GM18508 (cell line): Measurements from ENCODE around the gene PSEN1.

Experiments used
- ATAC-seq: cut with Tn5 transposase; IDR thresholded peaks from one replicate; pipeline ENCODE4 v1.9.1; 2021; ENCODE audit warnings: moderate number of reproducible peaks; ENCODE audit not compliant: insufficient read depth, unreplicated experiment

Gene PSEN1

DNA sequence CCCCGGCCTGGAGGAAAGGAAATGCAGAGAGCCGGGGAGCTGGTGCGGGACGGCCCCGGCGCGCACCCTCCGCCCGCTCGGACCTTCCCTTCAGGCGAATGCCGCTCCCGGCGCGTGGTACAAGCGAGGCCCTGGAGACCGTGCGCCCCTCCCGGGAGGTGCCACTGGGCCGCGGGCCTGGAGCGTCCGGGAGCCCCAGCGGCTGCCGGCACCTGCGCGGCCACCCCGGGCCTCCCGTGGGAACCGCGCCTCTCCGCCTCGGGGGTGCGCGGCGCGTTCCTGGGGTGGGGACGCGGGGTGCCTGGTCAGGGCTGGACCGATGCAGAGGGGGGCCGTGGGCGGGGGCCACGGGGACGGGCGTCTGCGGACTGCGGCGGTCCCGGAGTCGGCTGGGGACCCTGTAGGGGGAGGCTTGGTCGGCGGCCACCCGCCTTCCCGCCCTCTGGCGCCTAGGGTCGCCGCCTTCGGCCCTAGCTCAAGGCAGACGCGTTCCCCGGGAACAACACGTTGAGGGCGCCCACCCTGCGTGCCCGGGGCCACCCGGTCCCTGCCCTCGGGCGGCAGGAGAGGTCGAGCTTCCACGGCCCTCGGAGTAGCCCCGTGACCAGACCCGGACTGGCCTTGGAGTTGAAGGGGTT is 101.6 kb downstream of the PSEN1 start:
- ATAC-seq: no peak

DNA sequence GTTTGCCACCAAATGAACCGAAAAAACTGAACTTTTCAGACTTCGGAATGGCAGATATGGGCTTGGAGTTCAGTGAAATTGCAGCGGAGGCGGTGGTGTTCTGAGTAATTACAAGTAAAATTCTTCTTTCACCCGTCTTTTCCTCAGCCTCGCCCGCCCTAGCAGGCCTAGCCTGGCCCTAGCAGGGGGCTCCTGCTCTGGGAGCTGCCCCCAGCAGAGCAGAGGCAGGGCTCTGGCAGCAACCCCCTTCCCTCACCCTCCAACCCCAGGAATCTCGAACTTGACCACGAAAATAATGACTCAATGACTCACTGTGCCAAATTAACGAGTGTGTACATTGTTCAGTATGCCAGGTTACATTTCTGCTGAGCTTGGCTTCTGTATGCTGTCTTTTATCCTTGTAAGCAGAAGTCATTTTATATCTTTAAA is 102.1 kb downstream of the PSEN1 start:
- ATAC-seq: no peak

DNA sequence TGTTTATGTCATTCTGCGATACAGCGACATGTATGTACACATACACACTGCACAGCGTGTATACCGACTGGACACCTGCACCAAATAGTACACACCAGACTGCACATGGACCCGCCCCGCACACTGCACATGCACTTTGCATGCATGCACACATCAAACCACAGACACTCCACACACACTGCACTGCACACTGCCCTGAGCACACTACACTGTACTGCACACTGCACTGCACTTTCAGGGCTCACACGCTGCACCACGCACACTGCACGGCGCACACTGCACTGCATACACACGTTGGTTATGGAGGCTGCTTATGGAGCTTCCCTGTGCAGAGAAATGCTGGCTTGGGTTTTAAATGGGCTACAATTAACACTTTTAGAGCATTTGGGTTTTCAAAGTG is 102.6 kb downstream of the PSEN1 start:
- no peak for ATAC-seq

DNA sequence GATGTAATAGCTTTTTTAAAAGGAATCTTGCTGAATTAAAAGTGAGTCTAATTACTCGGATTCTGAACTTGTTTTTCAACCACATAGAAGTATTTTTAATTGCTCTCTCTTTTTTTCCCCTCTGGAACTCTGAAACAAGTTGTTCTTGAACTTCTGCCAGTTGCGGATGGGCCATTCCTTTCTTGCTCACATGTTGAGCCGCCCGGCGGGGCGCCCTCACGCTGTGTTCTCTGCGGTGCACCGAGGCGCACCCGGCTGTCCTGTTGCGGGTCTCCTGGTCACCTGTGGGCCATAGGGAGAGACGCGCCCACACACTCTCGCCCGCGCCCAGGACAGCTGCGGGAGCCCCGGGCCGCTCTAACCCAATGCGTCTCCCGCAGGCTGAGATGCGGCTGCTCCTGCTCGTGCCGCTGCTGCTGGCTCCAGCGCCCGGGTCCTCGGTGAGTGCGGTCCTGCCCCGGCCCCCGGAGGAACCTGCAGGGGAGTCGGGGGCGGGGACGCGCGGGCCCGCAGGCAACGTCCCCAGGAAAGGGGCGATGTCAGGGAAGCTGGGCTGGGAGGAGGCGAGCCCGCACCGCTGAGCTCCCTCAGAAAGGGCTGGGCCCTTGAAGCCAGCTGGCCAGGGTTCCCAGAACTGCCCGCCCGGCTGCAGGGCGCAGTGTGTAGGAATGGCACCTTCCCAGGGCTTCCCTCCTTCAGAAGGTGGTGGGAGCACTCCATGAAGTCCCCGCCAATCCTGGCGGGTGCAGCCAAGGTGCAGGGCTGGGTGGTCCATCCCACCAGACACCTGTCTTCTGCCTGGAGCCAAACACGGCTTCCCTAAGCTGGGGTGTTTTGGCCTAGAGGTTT is 103.3 kb downstream of the PSEN1 start:
- no peak for ATAC-seq

DNA sequence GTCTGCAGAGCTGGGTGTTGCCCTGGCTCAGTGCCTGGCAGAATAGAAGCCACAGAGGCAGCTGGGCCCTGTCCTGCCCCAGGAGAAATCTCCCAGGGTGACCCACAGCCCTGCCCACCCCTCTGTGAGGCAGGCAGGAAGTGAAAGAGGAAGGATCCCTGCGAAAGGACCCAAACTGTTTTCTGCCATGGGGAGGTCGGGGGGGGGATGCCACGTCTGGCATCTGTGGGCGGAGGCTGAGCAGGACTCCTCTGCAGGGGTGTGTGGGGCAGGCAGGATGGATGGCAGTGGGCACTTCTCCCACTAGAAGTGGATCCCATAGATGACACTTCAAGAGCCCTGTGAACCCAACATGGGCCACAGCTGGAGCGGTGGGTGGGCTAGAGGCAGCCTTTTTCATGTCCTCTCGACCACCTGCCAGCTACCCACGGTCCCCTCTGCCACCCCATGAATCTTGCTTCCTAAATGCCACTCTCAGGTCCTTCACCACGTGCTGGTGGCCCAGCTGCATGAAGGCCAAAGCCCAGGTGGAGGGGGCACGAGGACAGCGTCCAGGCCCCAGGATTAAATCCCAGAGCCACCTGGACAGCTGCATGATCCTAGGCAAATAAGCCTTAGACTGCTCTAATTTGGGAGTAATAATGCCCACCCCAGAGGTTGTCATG is 104.6 kb downstream of the PSEN1 start:
- no peak for ATAC-seq

DNA sequence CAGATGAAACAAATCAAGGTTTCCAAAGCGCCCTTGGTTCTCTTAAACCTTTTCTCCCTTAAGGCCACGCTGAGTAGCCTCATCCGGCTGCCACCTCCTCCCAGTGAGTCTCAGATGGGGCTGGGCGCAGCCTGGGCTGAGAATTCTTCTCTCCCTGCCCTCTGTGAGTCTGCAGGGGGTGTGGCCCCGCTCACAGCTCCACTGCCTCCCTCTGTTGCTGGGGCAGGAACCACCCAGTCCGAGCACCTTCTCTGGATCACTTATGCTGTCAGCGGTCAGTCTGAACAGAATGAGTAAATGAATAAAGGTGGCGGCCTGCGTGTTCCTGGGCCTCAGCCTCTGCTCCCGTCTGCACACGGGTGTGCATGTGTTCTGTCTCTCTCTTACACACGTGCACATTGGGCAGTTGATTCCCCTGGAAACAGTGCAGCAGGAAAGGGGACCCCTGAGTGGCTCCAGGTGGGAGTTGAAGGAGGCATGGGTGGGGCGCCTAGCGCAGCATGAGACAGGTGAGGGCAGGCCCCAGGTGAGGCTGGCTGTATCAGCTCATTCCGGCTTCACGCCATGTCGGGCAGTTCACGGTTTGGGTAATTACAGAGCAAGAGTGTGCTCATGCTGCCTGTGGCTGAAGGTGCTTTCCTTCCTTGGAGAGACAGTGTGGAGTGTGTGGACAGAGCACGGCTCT is 105.3 kb downstream of the PSEN1 start:
- no peak for ATAC-seq

DNA sequence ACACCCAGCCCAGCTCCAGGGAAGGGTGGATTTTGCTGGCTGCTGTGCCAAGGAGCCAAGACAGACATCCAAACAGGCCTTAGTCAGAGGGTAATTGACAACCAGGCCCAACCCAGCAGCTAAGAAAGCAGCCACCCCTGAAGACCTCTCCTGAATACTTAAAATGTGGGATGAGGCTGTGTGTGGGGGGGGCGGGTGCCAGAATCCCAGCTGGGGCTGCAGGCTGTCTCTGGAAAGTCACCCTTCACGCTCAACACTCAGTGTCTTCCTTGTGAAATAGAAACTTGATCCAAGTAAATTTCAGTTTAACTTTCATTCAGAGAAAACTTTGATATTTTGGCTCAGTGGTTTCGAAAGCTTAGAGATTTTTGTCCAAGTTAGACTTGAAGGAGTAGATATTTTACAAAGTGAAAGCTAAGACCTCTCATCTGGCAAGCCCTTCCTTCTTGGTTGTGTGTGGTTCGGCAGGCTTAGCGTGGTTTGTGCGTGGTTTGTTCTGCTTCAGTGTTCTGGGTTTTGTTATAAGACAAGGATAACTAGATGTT is 106.1 kb downstream of the PSEN1 start:
- ATAC-seq: no peak

DNA sequence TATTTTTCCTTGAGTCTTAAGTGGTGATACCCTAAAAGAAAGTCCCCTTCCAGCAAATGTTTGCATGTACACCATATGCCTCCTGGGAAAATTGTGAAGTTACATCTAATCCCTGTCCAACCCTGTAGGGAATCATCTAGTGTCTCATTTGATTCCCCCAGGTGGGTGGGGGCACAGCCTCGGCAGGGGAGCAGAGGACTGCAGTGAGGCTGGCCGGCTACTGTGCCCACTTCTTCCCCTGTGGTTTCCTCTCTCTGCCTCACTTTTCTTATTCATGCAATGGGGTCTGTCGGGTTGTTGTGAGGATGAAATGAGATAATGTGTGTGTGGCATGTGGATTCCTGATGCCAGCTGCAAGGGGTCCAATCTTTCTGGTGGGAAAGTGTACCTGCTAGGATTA is 107.0 kb downstream of the PSEN1 start:
- no peak for ATAC-seq

DNA sequence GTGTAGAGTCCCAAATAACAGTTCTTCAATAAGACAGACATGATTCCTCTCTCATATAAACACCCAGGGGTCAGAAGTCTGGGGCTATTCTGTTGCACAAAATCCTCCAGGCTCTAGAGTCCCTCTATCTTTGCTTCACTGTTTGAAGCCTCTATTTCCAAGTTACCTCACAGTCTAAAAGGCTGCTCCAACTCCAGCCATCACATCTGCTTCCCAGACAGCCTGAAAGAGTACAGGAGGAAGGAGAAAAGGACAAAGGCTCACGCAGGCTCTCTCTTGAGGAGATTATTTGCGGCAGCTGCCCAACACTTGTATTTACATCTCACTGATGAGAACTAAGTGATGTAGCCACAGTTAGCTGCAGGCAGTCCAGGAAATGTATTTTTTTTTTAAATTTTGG is 107.4 kb downstream of the PSEN1 start:
- ATAC-seq: no peak

DNA sequence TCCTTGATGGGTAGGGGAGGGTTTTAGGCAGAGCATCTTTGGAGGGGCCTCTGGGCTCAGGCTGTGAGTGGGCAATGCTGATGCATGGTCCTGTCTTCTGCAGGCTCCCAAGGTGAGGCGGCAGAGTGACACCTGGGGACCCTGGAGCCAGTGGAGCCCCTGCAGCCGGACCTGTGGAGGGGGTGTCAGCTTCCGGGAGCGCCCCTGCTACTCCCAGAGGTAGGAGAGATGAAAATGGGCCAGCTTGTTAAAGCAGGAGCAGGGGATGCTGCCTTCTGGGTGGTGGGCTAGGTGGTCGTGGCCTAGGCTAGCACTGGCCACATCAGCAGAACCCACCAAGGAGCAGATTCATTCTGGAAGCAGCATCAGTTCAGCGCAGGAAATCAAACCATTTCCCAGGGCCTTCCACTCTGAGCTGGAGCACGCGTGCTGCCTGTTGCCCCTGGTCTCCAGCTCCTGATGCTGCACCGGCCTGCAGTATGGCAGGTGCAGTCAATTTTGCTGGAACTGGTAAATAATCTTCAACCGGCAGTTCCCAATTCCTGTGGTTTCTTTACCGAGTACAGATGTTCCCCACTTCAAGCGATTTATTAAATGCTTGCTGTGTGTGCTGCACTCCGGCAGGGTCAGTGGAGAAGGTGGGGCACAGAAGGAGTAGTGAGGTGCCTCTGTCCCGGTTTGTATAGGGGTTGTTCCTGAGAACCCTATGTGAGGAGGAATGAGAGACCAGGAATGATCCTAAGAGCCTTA is 108.4 kb downstream of the PSEN1 start:
- no peak for ATAC-seq

DNA sequence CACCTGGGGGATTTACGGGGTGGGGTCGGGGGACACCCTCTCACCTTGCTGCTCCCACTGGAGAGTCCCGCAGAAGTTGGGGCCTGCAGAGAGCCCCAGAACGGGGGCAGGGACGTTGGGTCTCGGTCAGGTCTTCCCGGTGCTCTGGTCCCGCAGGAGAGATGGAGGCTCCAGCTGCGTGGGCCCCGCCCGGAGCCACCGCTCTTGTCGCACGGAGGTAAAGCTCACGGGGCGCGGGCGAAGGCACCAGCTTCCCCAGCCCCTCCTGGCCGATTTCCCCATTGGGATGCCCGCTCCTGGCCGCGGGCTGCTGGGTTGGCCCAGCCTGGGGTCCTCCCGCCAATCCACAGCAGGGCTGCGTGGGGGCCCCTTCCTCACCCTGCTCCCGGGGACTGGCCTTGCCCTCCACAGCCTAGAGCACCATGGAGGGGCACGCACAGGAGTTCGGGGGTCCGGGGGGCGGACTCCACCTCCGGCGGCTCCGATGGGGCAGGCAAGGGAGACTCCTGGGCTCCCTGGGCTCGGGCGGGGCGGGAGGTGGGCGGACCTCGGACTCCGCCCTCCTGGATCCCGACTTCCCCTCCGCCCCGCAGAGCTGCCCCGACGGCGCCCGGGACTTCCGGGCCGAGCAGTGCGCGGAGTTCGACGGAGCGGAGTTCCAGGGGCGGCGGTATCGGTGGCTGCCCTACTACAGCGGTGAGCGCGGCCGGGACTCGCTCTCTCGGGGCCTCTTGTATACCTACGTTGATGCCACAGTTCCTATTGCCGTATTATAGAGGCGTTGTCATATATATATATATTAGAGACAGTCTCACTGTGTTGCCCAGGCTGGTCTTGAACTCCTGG is 109.4 kb downstream of the PSEN1 start:
- no peak for ATAC-seq

DNA sequence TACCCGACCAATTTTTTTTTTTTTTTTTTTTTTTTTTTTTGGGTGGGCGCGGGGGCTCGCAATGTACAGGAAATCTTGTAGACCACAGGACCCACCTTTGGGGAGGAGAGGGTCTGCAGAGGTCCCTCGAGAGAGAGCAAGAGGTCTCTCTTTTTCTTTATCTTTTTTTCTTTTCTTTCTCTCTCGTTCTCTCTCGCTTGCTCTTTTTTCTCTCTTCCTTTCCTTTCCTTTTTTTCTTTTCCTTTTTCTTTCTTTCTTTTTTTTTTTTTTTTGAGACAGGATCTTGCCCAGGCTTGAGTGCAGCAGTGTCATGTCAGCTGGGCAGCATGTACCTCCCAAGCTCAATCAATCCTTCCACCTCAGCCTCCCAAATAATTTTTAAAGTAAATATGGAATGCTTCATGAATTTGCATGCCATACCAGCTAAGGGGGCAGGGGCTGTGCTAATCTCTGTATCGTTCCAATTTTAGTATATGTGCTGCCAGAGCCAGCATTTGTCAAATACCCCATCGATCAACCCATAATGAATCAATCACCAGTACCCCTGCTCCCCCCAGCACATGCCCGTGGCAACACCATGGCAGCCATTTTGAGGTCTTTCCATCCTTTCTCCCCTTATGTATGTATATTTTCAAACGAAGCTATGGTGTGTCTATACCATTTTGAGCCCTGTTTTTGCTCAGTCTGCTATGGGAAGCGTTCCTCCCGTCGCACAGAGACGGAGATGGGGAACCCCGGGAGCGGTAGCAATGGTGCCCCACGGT is 110.3 kb downstream of the PSEN1 start:
- no peak for ATAC-seq

DNA sequence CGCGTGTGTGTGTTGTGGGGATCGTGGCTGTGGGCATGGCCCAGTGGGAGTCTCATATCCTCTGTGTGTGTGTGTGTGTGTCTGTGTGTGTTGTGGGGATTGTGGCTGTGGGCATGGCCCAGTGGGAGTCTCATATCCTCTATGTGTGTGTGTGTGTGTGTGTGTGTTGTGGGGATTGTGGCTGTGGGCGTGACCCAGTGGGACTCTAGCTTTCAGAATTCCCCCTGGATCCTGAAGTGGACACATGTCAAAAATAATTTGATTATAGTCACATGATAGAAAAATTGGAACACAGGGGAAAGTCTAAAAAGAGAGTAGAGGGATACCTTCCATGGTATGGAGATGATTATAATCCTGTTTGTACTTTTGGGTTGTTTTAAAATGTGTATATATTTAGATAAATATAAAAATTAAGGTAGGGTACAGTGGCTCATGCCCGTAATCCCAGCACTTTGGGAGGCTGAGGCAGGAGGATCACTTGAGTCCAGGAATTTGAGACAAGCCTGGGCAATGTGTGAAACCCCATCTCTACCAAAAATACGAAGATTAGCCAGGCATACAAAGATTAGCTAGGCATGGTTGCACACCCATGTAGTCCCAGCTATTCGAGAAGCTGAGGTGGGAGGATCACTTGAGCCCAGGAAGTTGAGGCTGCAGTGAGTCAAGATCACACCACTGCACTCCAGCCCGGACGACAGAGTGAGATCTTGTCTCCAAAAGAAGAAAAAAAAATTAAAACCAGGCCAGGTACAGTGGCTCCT is 112.0 kb downstream of the PSEN1 start:
- no peak for ATAC-seq

DNA sequence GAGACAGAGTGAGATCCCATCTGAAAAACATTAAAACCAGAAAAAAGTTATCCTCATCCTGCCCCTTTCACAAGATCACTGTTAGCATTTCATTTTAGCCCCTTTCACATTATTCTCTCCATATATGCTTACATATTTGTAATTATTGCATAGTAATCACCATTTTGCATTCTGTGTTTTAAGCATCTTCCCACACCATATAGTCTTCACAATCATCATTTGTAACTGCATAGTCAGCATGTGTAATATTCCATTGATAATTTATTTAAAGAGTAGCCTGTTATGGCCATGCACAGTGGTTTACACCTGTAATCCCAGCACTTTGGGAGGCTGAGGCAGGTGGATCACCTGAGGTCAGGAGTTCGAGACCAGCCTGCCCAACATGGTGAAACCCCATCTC is 112.8 kb downstream of the PSEN1 start:
- ATAC-seq: no peak

DNA sequence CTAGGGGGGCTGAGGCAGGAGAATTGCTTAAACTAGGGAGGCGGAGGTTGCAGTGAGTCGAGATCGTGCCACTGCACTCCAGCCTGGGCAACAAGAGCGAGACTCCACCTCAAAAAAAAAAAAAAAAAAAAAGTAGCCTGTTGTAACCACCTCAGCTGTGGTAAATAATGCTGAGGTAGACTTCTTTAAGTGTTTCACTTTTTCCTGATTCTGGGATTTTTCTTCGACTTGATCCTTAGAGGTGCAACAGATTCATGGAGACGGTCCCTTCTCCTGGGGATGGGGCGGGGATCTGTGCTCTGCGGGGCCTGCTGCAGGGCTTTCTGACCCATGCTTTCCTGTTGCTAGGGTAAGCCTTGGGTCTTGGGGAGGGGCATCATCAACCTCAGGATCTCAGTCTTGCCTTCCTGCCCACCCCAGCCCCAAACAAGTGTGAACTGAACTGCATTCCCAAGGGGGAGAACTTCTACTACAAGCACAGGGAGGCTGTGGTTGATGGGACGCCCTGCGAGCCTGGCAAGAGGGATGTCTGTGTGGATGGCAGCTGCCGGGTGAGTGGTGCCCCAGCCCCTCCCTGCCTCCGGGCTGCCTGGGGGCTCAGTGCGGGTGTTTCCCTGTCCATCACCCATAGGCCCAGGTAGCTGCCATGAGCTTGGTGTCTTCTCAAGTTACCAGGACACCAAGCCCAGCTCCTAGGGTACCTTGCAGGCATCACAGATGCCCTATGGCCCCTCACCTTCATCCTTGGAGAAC is 113.4 kb downstream of the PSEN1 start:
- ATAC-seq: no peak

DNA sequence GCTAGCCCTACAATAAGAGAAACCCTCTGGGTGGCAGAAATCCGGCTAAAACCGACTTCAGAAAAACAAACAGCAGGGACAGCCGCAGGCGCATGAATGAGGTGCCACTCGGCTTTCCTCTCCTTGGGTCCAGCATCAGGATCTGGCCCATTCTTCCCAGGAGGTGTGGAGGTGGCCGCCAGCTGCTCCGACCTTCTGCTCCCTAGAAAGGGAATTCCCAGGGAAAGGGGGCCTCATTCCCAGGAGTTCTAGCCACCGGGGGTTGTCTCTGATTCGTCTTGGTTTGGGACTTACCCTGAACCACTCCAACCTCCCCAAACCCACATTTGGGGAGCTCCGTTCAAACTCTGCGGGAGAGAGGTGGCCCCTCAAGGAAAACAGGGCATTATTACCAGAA is 114.0 kb downstream of the PSEN1 start:
- ATAC-seq: no peak
